HepG2 (cell line): ENCODE results near the gene TWNK. TPM values are rescaled to one million over a fixed set of nuclear protein-coding genes. Genes with fewer than 3 reads are reported as not detected.
A peak's percentile ranks its signal among the peaks of the same experiment; 100 is the strongest.

Source experiments
- ATF1 ChIP-seq: IDR thresholded peaks from 2 replicates; pipeline ENCODE4 v1.6.1; 2016; ENCODE audit warnings: mild to moderate bottlenecking, control low read depth
- CENPBD1 ChIP-seq: sonication (generic); formaldehyde crosslinking; IDR thresholded peaks from 2 replicates; pipeline ENCODE4 v1.8.0; 2022; ENCODE audit warnings: missing genetic modification reagents, low read depth, mild to moderate bottlenecking, borderline replicate concordance
- ELF1 ChIP-seq: sonication (generic); formaldehyde crosslinking; IDR thresholded peaks from 2 replicates; pipeline ENCODE4 v1.4.0; 2020; ENCODE audit warnings: missing genetic modification reagents
- ELF3 ChIP-seq: IDR thresholded peaks from 2 replicates; pipeline ENCODE4 v1.6.1; 2016; ENCODE audit warnings: missing genetic modification reagents, missing compliant biosample characterization
- KLF16 ChIP-seq, 2 experiments: sonication (generic) in 1 of 2; formaldehyde crosslinking in 1 of 2; IDR thresholded peaks; 2 replicates each; pipeline versions ENCODE4 v1.6.1 to v1.8.0; 2016 to 2023; ENCODE audit warnings: missing genetic modification reagents in 2 of 2, missing compliant biosample characterization in 1 of 2
- LRRFIP1 ChIP-seq: sonication (generic); formaldehyde crosslinking; conservative IDR thresholded peaks from 2 replicates; pipeline ENCODE4 v1.4.0; 2020; ENCODE audit warnings: missing genetic modification reagents
- MTF2 ChIP-seq: sonication (generic); formaldehyde crosslinking; IDR thresholded peaks from 2 replicates; pipeline ENCODE4 v1.5.0; 2020; ENCODE audit warnings: missing genetic modification reagents, borderline replicate concordance
- PHF8 ChIP-seq: sonication (generic); formaldehyde crosslinking; IDR thresholded peaks from 2 replicates; pipeline ENCODE4 v1.5.0; 2020; ENCODE audit warnings: missing genetic modification reagents
- RBM39 ChIP-seq: fragments of 200-400 bp; formaldehyde crosslinking; IDR thresholded peaks from one replicate; pipeline ENCODE4 v1.6.1; 2018; ENCODE audit warnings: antibody characterized with exemption, mild to moderate bottlenecking, low read depth, low read length; ENCODE audit not compliant: poor library complexity, severe bottlenecking
- SKIL ChIP-seq: sonication (generic); formaldehyde crosslinking; IDR thresholded peaks from 2 replicates; pipeline ENCODE4 v1.8.0; 2022; ENCODE audit warnings: missing genetic modification reagents, mild to moderate bottlenecking, moderate library complexity, borderline replicate concordance
- TEF ChIP-seq: sonication (generic); formaldehyde crosslinking; IDR thresholded peaks from 2 replicates; pipeline ENCODE4 v1.5.0; 2020; ENCODE audit warnings: missing genetic modification reagents
- ZNF180 ChIP-seq: sonication (generic); formaldehyde crosslinking; IDR thresholded peaks from 2 replicates; pipeline ENCODE4 v1.4.0; 2020; ENCODE audit warnings: low read depth, missing genetic modification reagents, borderline replicate concordance
- ZNF205 ChIP-seq: IDR thresholded peaks from 2 replicates; pipeline ENCODE4 v1.6.1; 2018; ENCODE audit warnings: missing biosample characterization, missing genetic modification reagents
- ZNF281 ChIP-seq: sonication (generic); formaldehyde crosslinking; IDR thresholded peaks from 2 replicates; pipeline ENCODE4 v1.4.0; 2020; ENCODE audit warnings: missing genetic modification reagents, borderline replicate concordance
- ZNF282 ChIP-seq: fragments of 450-650 bp; IDR thresholded peaks from 2 replicates; pipeline ENCODE4 v1.6.1; 2018; ENCODE audit not compliant: partially characterized antibody
- ZNF543 ChIP-seq: sonication (generic); formaldehyde crosslinking; IDR thresholded peaks from 2 replicates; pipeline ENCODE4 v1.4.0; 2020; ENCODE audit warnings: mild to moderate bottlenecking, missing genetic modification reagents
- ZNF577 ChIP-seq: sonication (generic); formaldehyde crosslinking; IDR thresholded peaks from 2 replicates; pipeline ENCODE4 v1.4.0; 2020; ENCODE audit warnings: mild to moderate bottlenecking, low read depth, missing genetic modification reagents, borderline replicate concordance
- ZNF598 ChIP-seq: sonication (generic); formaldehyde crosslinking; IDR thresholded peaks from 2 replicates; pipeline ENCODE4 v1.5.1; 2020; ENCODE audit warnings: mild to moderate bottlenecking, missing genetic modification reagents, borderline replicate concordance
- ZNF784 ChIP-seq: sonication (generic); formaldehyde crosslinking; IDR thresholded peaks from 2 replicates; pipeline ENCODE4 v1.5.1; 2020; ENCODE audit warnings: missing genetic modification reagents, mild to moderate bottlenecking, borderline replicate concordance
- polyA plus RNA-seq, 8 experiments: library from polyadenylated mRNA; depleted of rRNA in 3 of 8; stranded (reverse) in 7 of 8; unstranded in 1 of 8; fragments of >200 nt; fragmentation: Illumina TruSeq in 4 of 8; extraction: Trizol in 4 of 8; gene quantifications; 2 replicates each; pipeline versions ENCODE4 v1.2.1 to v1.2.3, GENCODE V29; 2011 to 2016; ENCODE audit warnings: low read depth in 4 of 8, missing spikeins in 1 of 8, mixed read lengths in 1 of 8; ENCODE audit not compliant: insufficient read depth in 1 of 8
- total RNA-seq, 5 experiments: library from RNA; depleted of rRNA; stranded (reverse); fragments of >200 nt; fragmentation: Illumina TruSeq; extraction: Trizol; gene quantifications; 2 replicates each; pipeline ENCODE4 v1.2.3, GENCODE V29; 2016; ENCODE audit warnings: low read depth in 1 of 5

The TWNK gene
- total and polyA plus RNA-seq, 2 of the 13 experiments (the other 11 are each of a cell fraction or from before 2014, with no cell fraction given): 10.7 to 16.5 TPM

- TF ChIP-seq RBM39: no peak
- TF ChIP-seq TEF (CRISPR knock-in tag): no peak
- TF ChIP-seq MTF2 (CRISPR knock-in tag): no peak
- TF ChIP-seq ZNF598 (CRISPR knock-in tag): no peak
- TF ChIP-seq ZNF205 (CRISPR knock-in tag): peak; percentile 30; the same call in 1 of the 2 replicates
- TF ChIP-seq SKIL (CRISPR knock-in tag): no peak
- no peak for TF ChIP-seq ZNF281
- TF ChIP-seq ZNF784 (CRISPR knock-in tag): no peak
- no peak for TF ChIP-seq ZNF282
- no peak for TF ChIP-seq ZNF543 (CRISPR knock-in tag)
- TF ChIP-seq LRRFIP1: no peak
- TF ChIP-seq ELF1: peak; percentile 91
- TF ChIP-seq CENPBD1 (CRISPR knock-in tag): no peak
- TF ChIP-seq PHF8 (CRISPR knock-in tag): peak; percentile 66; the same call in 1 of the 2 replicates
- no peak for TF ChIP-seq KLF16 (CRISPR knock-in tag; IDR thresholded peaks at IDR 0.05)
- TF ChIP-seq ELF3 (CRISPR knock-in tag): peak; percentile 81
- TF ChIP-seq ZNF180: no peak
- peak; percentile 44; the same call in 1 of the 2 replicates for TF ChIP-seq ATF1
- TF ChIP-seq ZNF577: no peak
Measured at GRCh38 chr10:101042667-101043362, 55.5 kb downstream of the TWNK start (continued).
